HPDE6-E6E7 (cell line): ENCODE results near the gene FOXC2.

Experiments used
- DNase-seq: peaks from one replicate; pipeline ENCODE4 v3.0.0; 2011; ENCODE audit warnings: missing footprints; ENCODE audit errors: extremely low spot score

FOXC2 gene

GRCh38 chr16:86573646-86574508 is 7.2 kb downstream of the FOXC2 start:
- no peak for DNase-seq

- DNase-seq: no peak
Observed at GRCh38 chr16:86574646-86575045, 8.0 kb downstream of the FOXC2 start.

GRCh38 chr16:86575095-86575685 is 8.6 kb downstream of the FOXC2 start:
- DNase-seq: no peak

GRCh38 chr16:86575754-86576557 is 9.3 kb downstream of the FOXC2 start:
- peak; percentile 98 for DNase-seq

GRCh38 chr16:86576591-86577313 is 10.1 kb downstream of the FOXC2 start:
- DNase-seq: no peak

GRCh38 chr16:86577314-86577971 is 10.8 kb downstream of the FOXC2 start:
- no peak for DNase-seq

- DNase-seq: no peak
Observed at GRCh38 chr16:86578061-86578599, 11.5 kb downstream of the FOXC2 start, which contains the start of gene FOXL1. FOXL1 (plus strand) TSS chr16:86578549; CDS start chr16:86578724, 175 bp downstream.

- no peak for DNase-seq
Observed at GRCh38 chr16:86578611-86579267, 12.1 kb downstream of the FOXC2 start.

GRCh38 chr16:86579268-86580062 is 12.8 kb downstream of the FOXC2 start:
- DNase-seq: no peak

- DNase-seq: no peak
Observed at GRCh38 chr16:86580063-86580790, 13.6 kb downstream of the FOXC2 start.

- no peak for DNase-seq
Observed at GRCh38 chr16:86580791-86581170, 14.2 kb downstream of the FOXC2 start.

- no peak for DNase-seq
Observed at GRCh38 chr16:86581458-86581857, 14.8 kb downstream of the FOXC2 start.

GRCh38 chr16:86584071-86584685 is 17.5 kb downstream of the FOXC2 start:
- no peak for DNase-seq

- no peak for DNase-seq
Observed at GRCh38 chr16:86584726-86585721, 18.4 kb downstream of the FOXC2 start.

- no peak for DNase-seq
Observed at GRCh38 chr16:86585821-86586611, 19.4 kb downstream of the FOXC2 start.

- no peak for DNase-seq
Observed at GRCh38 chr16:86587487-86587886, 20.9 kb downstream of the FOXC2 start.
